Measurements from ENCODE around the gene ZNF474.
"Not testable (repeated sequence)": the region's sequence is repeated elsewhere in the genome, so short reads cannot be mapped to it uniquely, and the experiment has no call there.

The ZNF474 gene

GRCh38 chr5:122129306-122129705 lies at the start of gene ZNF474:
TSS of gene ZNF474 (plus strand) at chr5:122129546. CDS start at chr5:122151991, 22,445 bp downstream.
- peak; percentile 98 for DNase-seq (ENCODE audit: low read depth)

GRCh38 chr5:122081541-122081940 lies 47.8 kb upstream of the ZNF474 start:
- DNase-seq (ENCODE audit: low read depth), result no peak

DNA sequence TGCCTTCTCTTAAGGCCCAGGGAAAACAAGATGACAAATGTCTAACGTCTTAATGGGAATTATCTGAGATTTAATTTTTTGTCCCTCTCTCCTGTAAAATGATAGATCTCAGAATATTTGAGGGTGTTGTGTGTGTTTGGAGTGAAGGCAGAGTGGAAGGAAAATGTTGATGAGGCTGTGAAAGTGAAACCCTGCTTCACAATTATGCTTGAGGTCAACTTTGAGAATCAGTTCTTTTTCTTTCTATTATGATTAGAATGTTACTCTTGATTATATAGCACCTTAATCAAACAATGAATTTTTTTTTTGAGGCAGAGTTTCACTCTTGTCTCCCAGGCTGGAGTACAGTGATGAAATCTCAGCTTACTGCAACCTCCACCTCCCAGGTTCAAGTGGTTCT lies 45.8 kb upstream of the ZNF474 start:
- no peak for DNase-seq (ENCODE audit: low read depth)

GRCh38 chr5:122085041-122085440 lies 44.3 kb upstream of the ZNF474 start:
- DNase-seq (ENCODE audit: low read depth), result no peak

DNA sequence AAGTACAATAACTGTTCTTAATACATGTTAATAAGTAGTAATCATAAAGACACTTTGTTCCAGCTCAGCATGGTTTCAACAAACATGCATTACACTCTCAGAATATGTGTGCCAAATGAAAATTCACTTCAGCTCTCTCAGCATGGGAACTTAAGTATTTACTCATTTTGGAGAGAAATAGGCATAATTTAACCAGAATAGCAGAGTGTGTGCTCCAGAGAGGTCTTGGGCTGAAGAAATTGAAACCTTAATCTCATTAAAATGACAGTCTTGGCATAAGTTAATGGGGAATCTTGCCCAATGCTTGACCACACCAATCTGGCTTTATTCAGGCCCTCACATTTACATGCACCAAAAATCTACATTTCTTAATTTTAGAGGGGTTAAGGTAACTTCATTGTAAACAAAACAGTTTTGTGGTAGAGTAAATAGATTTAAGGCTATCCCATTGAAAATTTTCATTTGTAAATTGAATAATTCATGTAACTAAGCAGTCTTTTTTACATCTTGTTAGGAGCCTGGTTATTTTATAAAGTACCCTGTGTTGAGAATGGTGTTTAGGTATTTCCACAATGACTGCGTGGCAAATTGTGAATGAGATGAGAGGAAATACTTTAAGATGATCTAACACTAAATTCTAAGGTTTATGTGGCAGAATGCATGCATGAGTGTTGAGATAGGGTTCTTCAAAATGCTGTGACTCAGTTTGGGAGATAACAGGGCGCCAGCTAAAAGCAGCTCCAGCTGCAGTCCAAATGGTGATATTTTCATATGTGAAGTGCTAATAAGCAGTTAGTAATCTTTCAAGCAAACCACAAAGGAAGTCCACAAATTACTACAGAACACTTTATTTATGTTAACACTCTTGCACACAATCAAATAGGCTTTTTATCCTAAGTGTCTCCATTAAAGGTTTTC lies 40.0 kb upstream of the ZNF474 start:
- DNase-seq (ENCODE audit: low read depth), result peak; percentile 81

GRCh38 chr5:122091936-122092600 lies 37.3 kb upstream of the ZNF474 start:
- DNase-seq (ENCODE audit: low read depth), result peak; percentile 44

- DNase-seq (ENCODE audit: low read depth), result peak; percentile 88
Observed at GRCh38 chr5:122093415-122094180, 35.7 kb upstream of the ZNF474 start.

GRCh38 chr5:122094251-122094650 lies 35.1 kb upstream of the ZNF474 start:
- DNase-seq (ENCODE audit: low read depth), result not testable (repeated sequence)

- no peak for DNase-seq (ENCODE audit: low read depth)
Observed at GRCh38 chr5:122095158-122095557, 34.2 kb upstream of the ZNF474 start.

DNA sequence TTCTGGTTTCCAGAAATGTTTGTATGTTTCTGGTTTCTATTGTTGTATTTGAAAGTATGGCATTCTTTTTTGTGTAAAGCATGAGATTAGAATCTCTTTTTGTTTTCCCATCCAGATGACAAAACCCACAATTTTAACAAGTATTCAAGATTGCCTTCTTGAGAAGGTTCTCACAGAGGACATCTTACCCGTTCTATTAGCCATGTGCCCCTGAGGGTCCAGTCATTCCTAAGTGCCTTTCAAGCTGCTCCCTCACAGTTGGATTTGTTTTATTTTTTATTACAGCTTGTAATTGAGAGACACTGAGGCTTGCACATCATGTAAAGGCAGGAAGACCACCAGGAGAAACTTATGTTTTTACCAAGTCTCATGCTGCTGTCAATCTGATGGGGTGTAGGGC lies 32.0 kb upstream of the ZNF474 start:
- DNase-seq (ENCODE audit: low read depth), result no peak

GRCh38 chr5:122099060-122099790 lies 30.1 kb upstream of the ZNF474 start:
- DNase-seq (ENCODE audit: low read depth), result peak; percentile 44

- DNase-seq (ENCODE audit: low read depth), result peak; percentile 27
Observed at GRCh38 chr5:122101636-122102285, 27.6 kb upstream of the ZNF474 start.

- peak; percentile 26 for DNase-seq (ENCODE audit: low read depth)
Observed at GRCh38 chr5:122102825-122103224, 26.5 kb upstream of the ZNF474 start.

DNA sequence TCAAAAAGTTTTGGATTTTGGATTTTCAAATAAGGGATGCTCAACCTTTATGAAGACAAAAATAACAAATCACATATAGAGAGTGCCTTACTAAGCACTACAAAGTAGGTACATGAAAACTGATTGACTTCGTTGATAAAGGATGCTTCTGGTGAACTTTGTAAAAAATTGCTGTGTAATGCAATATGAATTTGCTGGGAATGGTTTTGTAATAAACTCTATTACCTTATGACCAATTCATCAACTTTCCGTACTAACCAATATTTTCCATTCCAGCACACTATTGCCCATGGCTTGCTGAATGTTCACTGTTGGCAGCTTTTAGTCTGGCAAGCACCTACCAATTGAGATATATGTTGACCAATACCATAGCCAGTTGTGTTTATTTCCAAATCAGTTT lies 23.4 kb upstream of the ZNF474 start:
- no peak for DNase-seq (ENCODE audit: low read depth)

DNA sequence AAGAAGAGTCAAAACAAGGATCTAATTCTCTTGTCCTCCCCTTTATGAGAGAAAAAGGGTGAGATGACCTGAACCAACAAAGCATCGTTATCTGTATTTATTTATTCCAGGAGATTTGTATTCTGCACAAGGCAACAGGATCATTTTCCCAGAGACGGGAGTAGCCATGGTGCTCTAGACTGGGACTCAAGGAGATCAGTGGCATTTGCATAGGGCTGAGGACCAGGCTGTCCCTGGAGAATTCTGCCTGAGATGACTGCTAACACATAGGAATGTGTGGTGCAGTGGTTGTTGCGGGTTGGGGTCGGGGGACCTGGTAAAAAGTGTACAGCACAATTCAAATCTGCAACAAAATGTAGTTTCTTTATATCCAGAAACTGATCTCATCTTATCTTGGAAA lies 22.3 kb upstream of the ZNF474 start:
- no peak for DNase-seq (ENCODE audit: low read depth)

DNA sequence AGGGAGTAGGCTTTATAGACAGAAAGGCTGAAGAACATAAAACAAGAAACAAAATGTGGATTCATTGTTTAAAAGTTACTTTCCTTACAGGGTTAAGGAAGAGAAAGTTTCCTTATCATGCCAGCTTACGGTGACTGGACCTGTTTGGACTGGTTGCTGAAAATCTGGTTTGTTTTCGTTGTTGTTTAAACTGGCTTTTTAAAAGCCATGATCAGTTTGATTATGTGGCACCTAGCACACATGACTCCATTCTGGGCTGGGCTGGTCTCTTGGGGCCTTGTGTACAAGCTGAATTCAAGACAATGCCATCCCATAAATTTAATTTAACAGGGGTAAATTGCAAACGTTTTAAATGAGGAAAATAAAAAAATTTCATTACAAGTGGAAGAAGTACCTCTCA lies 18.4 kb upstream of the ZNF474 start:
- DNase-seq (ENCODE audit: low read depth), result no peak

DNA sequence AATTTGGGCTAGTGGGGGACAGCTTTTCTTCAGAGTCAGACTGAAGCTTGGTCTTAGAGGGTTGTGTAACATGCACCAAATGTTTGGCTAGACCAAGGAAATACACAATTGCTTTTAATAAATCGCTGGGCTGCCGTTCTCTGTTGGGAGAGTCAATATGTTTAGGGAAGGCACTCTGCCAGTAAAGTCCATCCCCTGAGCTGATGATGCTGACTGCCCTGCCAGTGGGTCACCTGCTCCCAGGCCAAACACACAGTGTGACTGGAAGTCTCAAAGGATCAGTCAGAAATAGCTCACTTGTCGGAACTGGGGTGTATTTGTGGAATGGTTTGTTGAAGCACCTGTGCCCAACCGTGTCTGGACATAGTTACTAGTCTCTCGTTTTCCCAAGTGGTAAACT lies 17.9 kb upstream of the ZNF474 start:
- no peak for DNase-seq (ENCODE audit: low read depth)

GRCh38 chr5:122112063-122112462 lies 17.3 kb upstream of the ZNF474 start:
- no peak for DNase-seq (ENCODE audit: low read depth)

GRCh38 chr5:122112733-122113558 lies 16.4 kb upstream of the ZNF474 start:
- no peak for DNase-seq (ENCODE audit: low read depth)

DNA sequence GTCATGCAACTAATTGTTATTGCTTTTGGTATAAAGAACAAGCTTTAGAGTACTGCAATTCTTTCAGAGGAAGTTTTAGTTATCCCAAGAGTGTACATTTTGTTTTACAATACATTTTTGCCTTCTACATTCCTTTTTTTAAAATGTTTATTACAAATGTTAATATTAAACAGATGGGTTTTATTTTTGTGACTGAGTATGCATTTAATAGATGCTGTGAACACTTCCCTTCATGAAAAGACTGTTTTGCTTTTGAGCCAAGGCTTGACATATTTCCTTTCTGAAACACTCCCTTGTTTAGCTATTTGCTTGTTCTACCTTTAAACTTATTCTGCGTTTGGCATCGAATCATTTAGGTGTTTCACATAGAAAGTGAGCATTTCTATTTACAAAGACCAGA lies 14.8 kb upstream of the ZNF474 start:
- no peak for DNase-seq (ENCODE audit: low read depth)

Measured in GM04504 (cell line).